SK-N-SH treated with all-trans-retinoic acid at 6 μM for 48 hours (cell line): ENCODE data around the gene NF1.

Source experiments
- ESRRG ChIP-seq: fragments of 250-450 bp; sonication (Bioruptor Pico); IDR thresholded peaks from 2 replicates; pipeline ENCODE4 v1.6.1; 2021; ENCODE audit warnings: mild to moderate bottlenecking
- RARB ChIP-seq: fragments of 250-450 bp; sonication (Bioruptor Pico); IDR thresholded peaks from 2 replicates; pipeline ENCODE4 v1.8.0; 2021; ENCODE audit warnings: mild to moderate bottlenecking, moderate library complexity
- ZFP3 ChIP-seq: fragments of 250-450 bp; sonication (Bioruptor Pico); IDR thresholded peaks from 2 replicates; pipeline ENCODE4 v1.5.0; 2020; ENCODE audit warnings: mild to moderate bottlenecking, moderate library complexity
- ZNF565 ChIP-seq: fragments of 450-650 bp; formaldehyde crosslinking; conservative IDR thresholded peaks from 2 replicates; pipeline ENCODE4 v1.5.0; 2020; ENCODE audit warnings: low read depth, mild to moderate bottlenecking, moderate library complexity

DNA sequence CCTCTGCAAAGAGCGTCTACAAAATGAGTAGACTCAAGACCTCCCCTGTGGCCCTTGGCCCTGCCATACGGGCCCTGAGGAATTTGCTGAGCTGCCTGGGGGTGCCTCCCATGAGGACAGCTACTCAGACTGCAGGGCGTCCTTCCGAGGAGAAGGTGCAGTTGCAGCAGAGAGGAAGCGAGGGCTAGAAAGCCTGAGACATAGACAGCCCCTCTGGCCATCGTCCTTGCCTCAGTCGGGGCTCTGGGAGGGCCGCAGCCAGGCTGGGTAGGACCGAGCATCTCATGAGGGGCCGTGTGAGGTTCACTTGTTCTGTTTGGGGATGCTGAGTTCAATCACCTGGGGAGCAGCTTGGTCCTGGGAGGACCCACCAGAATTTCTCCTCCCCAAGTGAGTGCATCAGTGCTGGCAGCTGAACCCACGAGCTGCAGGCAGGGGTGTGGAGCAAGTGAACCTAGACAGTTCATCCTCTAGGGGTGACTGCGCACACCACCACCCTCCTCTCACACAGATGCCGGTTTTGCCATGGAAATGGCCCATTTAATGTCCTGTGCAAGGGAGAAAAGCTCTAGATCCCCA, 317.0 kb downstream of the NF1 start:
- TF ChIP-seq ZFP3 (no peak), RARB (no peak), ESRRG (CRISPR knock-in tag) (no peak), ZNF565 (CRISPR knock-in tag) (no peak)
